ENCODE measurements around the gene PKM.

The PKM gene

GRCh38 chr15:72205896-72206676, 24.9 kb downstream of the PKM start:
- DNase-seq (ENCODE audit: insufficient read length, low spot score) (no peak), FAIRE-seq (no peak)
- TF ChIP-seq POLR2A (IDR thresholded peaks at IDR 0.05; ENCODE audit: low read depth, low read length) (no peak), SPI1 (IDR thresholded peaks at IDR 0.05; ENCODE audit: low read depth, low read length) (no peak)

- no peak for FAIRE-seq
- DNase-seq (ENCODE audit: insufficient read length, low spot score) = no peak
- TF ChIP-seq SPI1 (IDR thresholded peaks at IDR 0.05; ENCODE audit: low read depth, low read length) (no peak), POU2F2 (IDR thresholded peaks at IDR 0.05; ENCODE audit: low read depth, low read length) (no peak), POLR2A (IDR thresholded peaks at IDR 0.05; ENCODE audit: low read depth, low read length) (no peak)
Measured at GRCh38 chr15:72205273-72205672, 25.7 kb downstream of the PKM start.

- TF ChIP-seq TAF1 (IDR thresholded peaks at IDR 0.05; ENCODE audit: low read depth, low read length) (no peak), POLR2A (IDR thresholded peaks at IDR 0.05; ENCODE audit: low read depth, low read length) (no peak), SPI1 (IDR thresholded peaks at IDR 0.05; ENCODE audit: low read depth, low read length) (no peak)
- DNase-seq (ENCODE audit: insufficient read length, low spot score) = no peak
- no peak for FAIRE-seq
Measured at GRCh38 chr15:72203507-72203837, 27.5 kb downstream of the PKM start.

GRCh38 chr15:72202801-72203506, 28.0 kb downstream of the PKM start:
- no peak for FAIRE-seq
- TF ChIP-seq POLR2AphosphoS5 (IDR thresholded peaks at IDR 0.05; ENCODE audit: low read depth, low read length) = no peak
- no peak for TF ChIP-seq POLR2A (IDR thresholded peaks at IDR 0.05; ENCODE audit: low read depth, low read length)
- TF ChIP-seq PAX5 (IDR thresholded peaks at IDR 0.05; ENCODE audit: insufficient read depth, low read length, severe bottlenecking) = no peak
- TF ChIP-seq POU2F2 (IDR thresholded peaks at IDR 0.05; ENCODE audit: low read depth, low read length) = no peak
- TF ChIP-seq TAF1 (IDR thresholded peaks at IDR 0.05; ENCODE audit: low read depth, low read length) = no peak
- TF ChIP-seq SPI1 (IDR thresholded peaks at IDR 0.05; ENCODE audit: low read depth, low read length) = no peak

GRCh38 chr15:72202302-72202701, 28.7 kb downstream of the PKM start:
- no peak for TF ChIP-seq POU2F2 (IDR thresholded peaks at IDR 0.05; ENCODE audit: low read depth, low read length)
- TF ChIP-seq TAF1 (IDR thresholded peaks at IDR 0.05; ENCODE audit: low read depth, low read length) = no peak
- TF ChIP-seq POLR2A (IDR thresholded peaks at IDR 0.05; ENCODE audit: low read depth, low read length) = no peak
- no peak for TF ChIP-seq PAX5 (IDR thresholded peaks at IDR 0.05; ENCODE audit: insufficient read depth, low read length, severe bottlenecking)
- no peak for TF ChIP-seq POLR2AphosphoS5 (IDR thresholded peaks at IDR 0.05; ENCODE audit: low read depth, low read length)
- DNase-seq (ENCODE audit: insufficient read length, low spot score) (no peak), FAIRE-seq (no peak)

More at GRCh38 chr15:72202801-72203506, 28.0 kb downstream of the PKM start:
- no peak for DNase-seq (ENCODE audit: insufficient read length, low spot score)

GRCh38 chr15:72201391-72201921, 29.5 kb downstream of the PKM start:
- FAIRE-seq (no peak), DNase-seq (ENCODE audit: insufficient read length, low spot score) (no peak)
- no peak for TF ChIP-seq POU2F2 (IDR thresholded peaks at IDR 0.05; ENCODE audit: low read depth, low read length)
- TF ChIP-seq SPI1 (IDR thresholded peaks at IDR 0.05; ENCODE audit: low read depth, low read length) = no peak
- no peak for TF ChIP-seq PAX5 (IDR thresholded peaks at IDR 0.05; ENCODE audit: insufficient read depth, low read length, severe bottlenecking)
- TF ChIP-seq POLR2AphosphoS5 (IDR thresholded peaks at IDR 0.05; ENCODE audit: low read depth, low read length) = no peak
- TF ChIP-seq TAF1 (IDR thresholded peaks at IDR 0.05; ENCODE audit: low read depth, low read length) = no peak
- no peak for TF ChIP-seq POLR2A (IDR thresholded peaks at IDR 0.05; ENCODE audit: low read depth, low read length)

GRCh38 chr15:72200395-72201237, 30.4 kb downstream of the PKM start:
- no peak for DNase-seq (ENCODE audit: insufficient read length, low spot score)
- peak; percentile 71 for FAIRE-seq
- no peak for TF ChIP-seq POU2F2 (IDR thresholded peaks at IDR 0.05; ENCODE audit: low read depth, low read length)
- TF ChIP-seq POLR2AphosphoS5 (IDR thresholded peaks at IDR 0.05; ENCODE audit: low read depth, low read length) = 0 out of 2 replicates have a peak, but pooled peaks have one; percentile 20

GRCh38 chr15:72199721-72200212, 31.2 kb downstream of the PKM start:
- TF ChIP-seq SPI1 (IDR thresholded peaks at IDR 0.05; ENCODE audit: low read depth, low read length) (peak; percentile 39; the same call in 1 of the 2 replicates), POLR2AphosphoS5 (IDR thresholded peaks at IDR 0.05; ENCODE audit: low read depth, low read length) (no peak)
- FAIRE-seq (peak; percentile 99), DNase-seq (ENCODE audit: insufficient read length, low spot score) (peak; percentile 68)

- FAIRE-seq (no peak), DNase-seq (ENCODE audit: insufficient read length, low spot score) (no peak)
- TF ChIP-seq SPI1 (IDR thresholded peaks at IDR 0.05; ENCODE audit: low read depth, low read length) (no peak), TAF1 (IDR thresholded peaks at IDR 0.05; ENCODE audit: low read depth, low read length) (no peak), POLR2AphosphoS5 (IDR thresholded peaks at IDR 0.05; ENCODE audit: low read depth, low read length) (no peak), POLR2A (IDR thresholded peaks at IDR 0.05; ENCODE audit: low read depth, low read length) (no peak), POU2F2 (IDR thresholded peaks at IDR 0.05; ENCODE audit: low read depth, low read length) (no peak), PAX5 (IDR thresholded peaks at IDR 0.05; ENCODE audit: insufficient read depth, low read length, severe bottlenecking) (no peak)
Measured at GRCh38 chr15:72199205-72199515, 31.8 kb downstream of the PKM start.
